Astrocyte (in vitro differentiated cells and primary cell): Measurements from ENCODE around the gene LARGE1. TPM values are rescaled to one million over a fixed set of nuclear protein-coding genes. Genes with fewer than 3 reads are reported as not detected.

ENCODE experiments used
- DNase-seq: peaks from one replicate; pipeline ENCODE4 v3.0.0-alpha.2; 2010; ENCODE audit warnings: low read depth
- FAIRE-seq: peaks from 2 replicates; lab custom pipeline; 2011; peaks lifted over from hg19 to GRCh38; lab: Jason Lieb, UNC
- H2AFZ ChIP-seq: 2 replicates; pipeline ENCODE4 v1.6.0; 2012; ENCODE audit warnings: low read depth, low read length, inconsistent platforms
- H3K27ac ChIP-seq: 2 replicates; pipeline ENCODE4 v1.5.1; 2011; ENCODE audit warnings: low read depth, low read length, inconsistent platforms
- H3K27me3 ChIP-seq: 2 replicates; pipeline ENCODE4 v1.6.0; 2011; ENCODE audit warnings: low read length, inconsistent platforms; ENCODE audit not compliant: insufficient read depth
- H3K36me3 ChIP-seq: 2 replicates; pipeline ENCODE4 v1.5.1; 2011; ENCODE audit warnings: low read length, inconsistent platforms; ENCODE audit not compliant: insufficient read depth
- H3K4me1 ChIP-seq: 2 replicates; pipeline ENCODE4 v1.5.1; 2011; ENCODE audit warnings: low read length, inconsistent platforms; ENCODE audit not compliant: insufficient read depth
- H3K4me2 ChIP-seq: 2 replicates; pipeline ENCODE4 v1.6.0; 2012; ENCODE audit warnings: low read length, inconsistent platforms
- H3K4me3 ChIP-seq: 2 replicates; pipeline ENCODE4 v1.5.1; 2011; ENCODE audit warnings: low read depth, mild to moderate bottlenecking, low read length, inconsistent platforms; ENCODE audit not compliant: insufficient read depth
- H3K79me2 ChIP-seq: 2 replicates; pipeline ENCODE4 v1.6.0; 2012; ENCODE audit warnings: mild to moderate bottlenecking, low read length, inconsistent platforms; ENCODE audit not compliant: insufficient read depth
- H3K9ac ChIP-seq: 2 replicates; pipeline ENCODE4 v1.6.0; 2012; ENCODE audit warnings: mild to moderate bottlenecking, low read length, inconsistent platforms
- H3K9me3 ChIP-seq: 2 replicates; pipeline ENCODE4 v1.5.1; 2012; ENCODE audit warnings: low read depth, mild to moderate bottlenecking, low read length, inconsistent platforms; ENCODE audit not compliant: insufficient read depth
- H4K20me1 ChIP-seq: 2 replicates; pipeline ENCODE4 v1.6.0; 2012; ENCODE audit warnings: low read length, inconsistent platforms; ENCODE audit not compliant: insufficient read depth
- H3K27ac Mint-ChIP-seq: one replicate; pipeline ENCODE4 v1.8.0; 2021; ENCODE audit warnings: mild to moderate bottlenecking, mixed read lengths; ENCODE audit not compliant: unreplicated experiment
- H3K27me3 Mint-ChIP-seq: one replicate; pipeline ENCODE4 v1.8.0; 2021; ENCODE audit warnings: low read depth, mixed read lengths; ENCODE audit not compliant: unreplicated experiment
- H3K36me3 Mint-ChIP-seq: one replicate; pipeline ENCODE4 v1.8.0; 2021; ENCODE audit warnings: low read depth, mixed read lengths; ENCODE audit not compliant: unreplicated experiment
- H3K4me1 Mint-ChIP-seq: one replicate; pipeline ENCODE4 v1.8.0; 2021; ENCODE audit warnings: low read depth, mixed read lengths; ENCODE audit not compliant: unreplicated experiment
- H3K4me3 Mint-ChIP-seq: one replicate; pipeline ENCODE4 v1.8.0; 2021; ENCODE audit warnings: mild to moderate bottlenecking, moderate library complexity, mixed read lengths; ENCODE audit not compliant: unreplicated experiment
- H3K9me3 Mint-ChIP-seq: one replicate; pipeline ENCODE4 v1.8.0; 2021; ENCODE audit warnings: mild to moderate bottlenecking, mixed read lengths; ENCODE audit not compliant: unreplicated experiment
- EZH2 ChIP-seq: IDR thresholded peaks from 2 replicates; pipeline ENCODE4 v1.6.1; 2012; ENCODE audit warnings: mild to moderate bottlenecking, low read length, inconsistent platforms; ENCODE audit not compliant: insufficient read depth
- total RNA-seq: library from RNA; stranded (reverse); gene quantifications from 2 replicates; pipeline ENCODE4 v1.2.1, GENCODE V29; 2021
- TF ChIP-seq, protein P1 (sequence below): IDR thresholded peaks from 2 replicates; pipeline ENCODE4 v1.5.1; 2011; ENCODE audit warnings: low read depth, mild to moderate bottlenecking, inconsistent platforms, low read length, moderate library complexity; ENCODE audit not compliant: insufficient read depth

LARGE1 gene
- total RNA-seq, 1 donor from 2014 or later: 92.6 TPM

DNA sequence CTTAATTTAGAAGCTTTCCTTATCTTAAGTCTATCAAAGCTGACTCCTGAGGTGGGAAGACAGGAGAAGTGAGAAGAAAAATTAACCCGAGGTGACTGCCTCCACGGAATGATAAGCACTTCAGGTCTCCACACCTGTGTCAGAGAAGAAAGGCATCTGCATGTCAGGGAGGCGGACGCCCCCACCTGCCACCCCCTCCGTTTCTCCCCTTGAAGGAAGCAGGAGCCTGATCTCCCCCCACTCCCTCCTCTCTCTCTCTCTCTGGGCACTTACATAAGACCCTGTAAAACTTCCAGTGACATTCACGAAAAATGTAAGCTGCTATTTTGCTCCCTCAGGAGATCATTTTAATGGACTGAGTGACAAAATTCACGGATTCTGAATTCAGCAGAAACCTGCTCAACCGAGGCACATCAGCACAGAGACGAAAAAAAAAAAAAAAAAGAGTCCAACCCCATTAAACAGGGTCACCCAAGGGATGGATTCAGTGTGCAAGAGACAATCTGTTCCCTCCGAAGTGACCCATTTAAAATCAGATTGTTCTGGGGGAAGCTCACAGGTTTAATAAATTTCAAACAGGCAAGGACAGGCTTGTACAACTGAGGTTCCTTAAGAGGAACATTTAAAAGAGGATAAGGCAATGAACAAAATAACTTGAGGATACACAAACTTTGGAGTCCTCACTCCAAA is 1.5 kb downstream of the LARGE1 start:
- Histone ChIP-seq H4K20me1 (peaks cover 48% of the 10 kb centered on the region), H3K79me2 (peaks cover 24% of the 10 kb centered on the region), H3K27me3 (no peaks in the 10 kb centered on the region), H3K4me2 (peak overlapping the region; percentile 88), H3K9ac (peak overlapping the region; percentile 77), H3K9me3 (no peaks in the 10 kb centered on the region), H3K4me1 (peaks cover 8% of the 10 kb centered on the region), H2AFZ (no peak overlapping the region), H3K36me3 (no peaks in the 10 kb centered on the region), H3K27ac (no peak overlapping the region), H3K4me3 (no peak overlapping the region)
- Mint-ChIP-seq H3K27ac (no peak overlapping the region), H3K27me3 (no peaks in the 10 kb centered on the region), H3K4me1 (peaks cover 28% of the 10 kb centered on the region), H3K4me3 (peak overlapping the region; percentile 97), H3K9me3 (no peaks in the 10 kb centered on the region), H3K36me3 (peaks cover 6% of the 10 kb centered on the region)
- FAIRE-seq (no peak), DNase-seq (no peak)
- TF ChIP-seq, protein P1, sequence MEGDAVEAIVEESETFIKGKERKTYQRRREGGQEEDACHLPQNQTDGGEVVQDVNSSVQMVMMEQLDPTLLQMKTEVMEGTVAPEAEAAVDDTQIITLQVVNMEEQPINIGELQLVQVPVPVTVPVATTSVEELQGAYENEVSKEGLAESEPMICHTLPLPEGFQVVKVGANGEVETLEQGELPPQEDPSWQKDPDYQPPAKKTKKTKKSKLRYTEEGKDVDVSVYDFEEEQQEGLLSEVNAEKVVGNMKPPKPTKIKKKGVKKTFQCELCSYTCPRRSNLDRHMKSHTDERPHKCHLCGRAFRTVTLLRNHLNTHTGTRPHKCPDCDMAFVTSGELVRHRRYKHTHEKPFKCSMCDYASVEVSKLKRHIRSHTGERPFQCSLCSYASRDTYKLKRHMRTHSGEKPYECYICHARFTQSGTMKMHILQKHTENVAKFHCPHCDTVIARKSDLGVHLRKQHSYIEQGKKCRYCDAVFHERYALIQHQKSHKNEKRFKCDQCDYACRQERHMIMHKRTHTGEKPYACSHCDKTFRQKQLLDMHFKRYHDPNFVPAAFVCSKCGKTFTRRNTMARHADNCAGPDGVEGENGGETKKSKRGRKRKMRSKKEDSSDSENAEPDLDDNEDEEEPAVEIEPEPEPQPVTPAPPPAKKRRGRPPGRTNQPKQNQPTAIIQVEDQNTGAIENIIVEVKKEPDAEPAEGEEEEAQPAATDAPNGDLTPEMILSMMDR: no peak
- no peak for TF ChIP-seq EZH2

DNA sequence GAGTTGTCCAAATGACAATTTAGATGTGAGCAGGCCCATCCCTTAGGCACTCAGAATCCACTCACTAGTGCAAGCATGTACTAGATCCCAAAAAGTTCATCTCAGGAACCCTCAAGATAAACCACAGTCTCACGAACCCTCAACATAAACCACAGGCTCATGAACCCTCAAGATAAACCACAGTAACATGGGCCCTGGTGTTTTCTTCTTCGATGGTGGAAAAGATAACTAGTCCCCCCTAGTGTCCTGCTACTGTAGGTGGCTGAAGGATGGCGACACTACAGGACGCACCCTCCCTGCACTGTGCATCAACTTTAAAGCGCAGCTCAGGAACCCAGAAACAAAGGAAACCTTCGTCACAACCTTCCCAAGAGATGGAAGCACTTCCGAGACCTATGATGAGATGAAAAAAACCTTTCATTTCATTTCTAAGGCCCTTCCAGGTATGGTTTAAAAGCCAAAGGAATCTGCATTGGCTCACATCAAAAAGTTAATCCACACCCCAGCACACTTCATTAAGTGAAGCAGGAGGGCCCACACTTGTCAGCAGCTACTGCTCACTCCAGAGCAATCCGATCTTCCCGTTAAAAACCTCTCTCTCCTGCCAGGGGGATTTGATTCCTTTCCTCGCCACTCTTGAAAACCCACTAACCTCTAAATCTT is 2.4 kb downstream of the LARGE1 start:
- Histone ChIP-seq H3K36me3 (no peaks in the 10 kb centered on the region), H3K9me3 (no peaks in the 10 kb centered on the region), H2AFZ (no peak overlapping the region), H3K27me3 (no peaks in the 10 kb centered on the region), H3K79me2 (peaks cover 24% of the 10 kb centered on the region), H4K20me1 (peaks cover 52% of the 10 kb centered on the region), H3K4me3 (no peak overlapping the region), H3K4me2 (peak overlapping the region; percentile 88), H3K9ac (no peak overlapping the region), H3K27ac (no peak overlapping the region), H3K4me1 (peaks cover 7% of the 10 kb centered on the region)
- FAIRE-seq: peak; percentile 49
- no peaks in the 10 kb centered on the region for H3K9me3 Mint-ChIP-seq
- H3K4me1 Mint-ChIP-seq: peaks cover 19% of the 10 kb centered on the region
- H3K36me3 Mint-ChIP-seq: peaks cover 6% of the 10 kb centered on the region
- TF ChIP-seq, protein P1: no peak
- no peak for TF ChIP-seq EZH2
- no peaks in the 10 kb centered on the region for H3K27me3 Mint-ChIP-seq
- DNase-seq: no peak
- H3K4me3 Mint-ChIP-seq: peak overlapping the region; percentile 97
- no peak overlapping the region for H3K27ac Mint-ChIP-seq

DNA sequence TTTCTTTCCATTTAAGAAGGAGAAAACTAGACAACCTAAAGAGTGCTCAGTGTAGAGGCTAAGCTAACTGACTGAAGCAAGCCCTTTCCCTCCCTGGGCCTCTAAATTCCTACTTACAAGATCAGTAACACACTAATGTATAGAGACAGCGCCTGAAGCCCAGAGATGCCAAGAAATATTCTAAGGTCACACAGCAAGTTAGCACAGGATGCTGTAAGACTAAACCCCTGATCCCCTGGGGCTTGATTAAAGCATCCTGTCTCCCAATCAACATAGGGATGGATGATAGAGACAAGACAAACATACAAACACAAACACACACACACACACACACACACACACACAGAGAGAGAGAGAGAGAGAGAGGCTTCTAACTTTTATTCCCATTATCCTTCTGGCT is 5.6 kb downstream of the LARGE1 start:
- H3K9me3 Mint-ChIP-seq: peaks cover 2% of the 10 kb centered on the region
- Histone ChIP-seq H3K27me3 (no peaks in the 10 kb centered on the region), H3K36me3 (no peaks in the 10 kb centered on the region), H2AFZ (no peak overlapping the region), H3K9me3 (no peaks in the 10 kb centered on the region), H3K4me3 (no peak overlapping the region), H3K4me2 (no peak overlapping the region), H3K27ac (no peak overlapping the region), H4K20me1 (peaks cover 64% of the 10 kb centered on the region), H3K4me1 (no peaks in the 10 kb centered on the region), H3K79me2 (peaks cover 36% of the 10 kb centered on the region), H3K9ac (no peak overlapping the region)
- FAIRE-seq (no peak), DNase-seq (no peak)
- peaks cover 22% of the 10 kb centered on the region for H3K36me3 Mint-ChIP-seq
- TF ChIP-seq EZH2: no peak
- TF ChIP-seq, protein P1: no peak
- H3K27me3 Mint-ChIP-seq: no peaks in the 10 kb centered on the region
- H3K4me1 Mint-ChIP-seq: peaks cover 25% of the 10 kb centered on the region
- peak overlapping the region; percentile 34 for H3K4me3 Mint-ChIP-seq
- no peak overlapping the region for H3K27ac Mint-ChIP-seq
